SK-N-SH (cell line): ENCODE data around the gene ELOA. TPM values are rescaled to one million over a fixed set of nuclear protein-coding genes. Genes with fewer than 3 reads are reported as not detected.

ENCODE experiments used
- CTCF ChIA-PET: fragments of 300-600, 350-600 bp; formaldehyde crosslinking; extraction: SDS; loops from one replicate; lab custom pipeline; 2021; lab: Yijun Ruan, JAX
- POLR2A ChIA-PET: fragments of 350-600 bp; sonication (Branson Sonifier 250); formaldehyde crosslinking; extraction: SDS; loops from one replicate; lab custom pipeline; 2020; ENCODE audit warnings: antibody characterized with exemption, inconsistent platforms; lab: Yijun Ruan, JAX
- DNase-seq: peaks from one replicate; pipeline ENCODE4 v3.0.0; 2012
- H2AFZ ChIP-seq: fragments of 200-600 bp; sonication (generic); 2 replicates; pipeline ENCODE4 v1.8.1; 2016; ENCODE audit warnings: antibody characterized with exemption, mild to moderate bottlenecking, low read depth
- H3F3A ChIP-seq: fragments of 200-600 bp; sonication (generic); replicated peaks from 2 replicates; pipeline ENCODE3; 2016; ENCODE audit warnings: antibody characterized with exemption, mild to moderate bottlenecking; ENCODE audit not compliant: insufficient read depth
- H3K27ac ChIP-seq, 2 experiments: fragments of 200-500 bp in 1 of 2; fragments of 200-600 bp in 1 of 2; sonication (Bioruptor generic) in 1 of 2; sonication (generic), shearing (Covaris generic) in 1 of 2; 2 replicates each; pipeline versions ENCODE4 v1.5.1 to v1.6.1; 2014 to 2016; ENCODE audit warnings: low read depth in 2 of 2, inconsistent platforms in 1 of 2, low read length in 1 of 2, mild to moderate bottlenecking in 1 of 2, mixed read lengths in 1 of 2
- H3K27me3 ChIP-seq: fragments of 200-600 bp; sonication (generic), shearing (Covaris generic); 2 replicates; pipeline ENCODE4 v1.6.1; 2016; ENCODE audit warnings: mixed run types; ENCODE audit not compliant: insufficient read depth
- H3K36me3 ChIP-seq, 2 experiments: fragments of 200-500 bp in 1 of 2; fragments of 200-600 bp in 1 of 2; sonication (Bioruptor generic) in 1 of 2; sonication (generic) in 1 of 2; replicated peaks in 1 of 2; 2 replicates each; pipeline versions ENCODE3 to v1.5.1; 2014 to 2016; ENCODE audit warnings: low read length in 1 of 2, mild to moderate bottlenecking in 1 of 2; ENCODE audit not compliant: insufficient read depth in 2 of 2, control insufficient read depth in 1 of 2
- H3K4me1 ChIP-seq, 2 experiments: fragments of 200-500 bp in 1 of 2; fragments of 200-600 bp in 1 of 2; sonication (Bioruptor generic) in 1 of 2; sonication (generic), shearing (Covaris generic) in 1 of 2; 2 replicates each; pipeline versions ENCODE4 v1.5.1 to v1.6.1; 2014 to 2016; ENCODE audit warnings: low read depth in 1 of 2, low read length in 1 of 2, mixed run types in 1 of 2; ENCODE audit not compliant: insufficient read depth in 2 of 2, control insufficient read depth in 1 of 2
- H3K4me2 ChIP-seq: fragments of 200-600 bp; sonication (generic), shearing (Covaris generic); 2 replicates; pipeline ENCODE4 v1.6.1; 2017; ENCODE audit warnings: mixed run types
- H3K4me3 ChIP-seq, 2 experiments: fragments of 200-500 bp in 1 of 2; fragments of 200-600 bp in 1 of 2; sonication (Bioruptor generic) in 1 of 2; sonication (generic), shearing (Covaris generic) in 1 of 2; 2 replicates each; pipeline versions ENCODE4 v1.5.1 to v1.8.1; 2014 to 2016; ENCODE audit warnings: low read depth in 2 of 2, inconsistent platforms in 1 of 2, low read length in 1 of 2, mild to moderate bottlenecking in 1 of 2, mixed read lengths in 1 of 2, moderate library complexity in 1 of 2
- H3K79me2 ChIP-seq: fragments of 200-600 bp; sonication (generic); 2 replicates; pipeline ENCODE4 v1.8.1; 2017; ENCODE audit warnings: mild to moderate bottlenecking; ENCODE audit not compliant: insufficient read depth
- H3K9ac ChIP-seq: fragments of 200-600 bp; sonication (generic); 2 replicates; pipeline ENCODE4 v1.6.1; 2017; ENCODE audit warnings: mixed run types
- H3K9me2 ChIP-seq: fragments of 200-600 bp; sonication (generic); 2 replicates; pipeline ENCODE4 v1.6.1; 2017; ENCODE audit warnings: mixed run types
- H3K9me3 ChIP-seq: fragments of 200-600 bp; sonication (generic); 2 replicates; pipeline ENCODE4 v1.6.1; 2017; ENCODE audit warnings: mixed run types, mild to moderate bottlenecking, moderate library complexity
- H4K20me1 ChIP-seq: fragments of 200-600 bp; sonication (generic); 2 replicates; pipeline ENCODE4 v1.6.1; 2017; ENCODE audit warnings: mild to moderate bottlenecking, mixed run types; ENCODE audit not compliant: insufficient read depth
- CHD2 ChIP-seq: fragments of 150-350 bp; IDR thresholded peaks from 2 replicates; pipeline ENCODE4 v1.6.1; 2018; ENCODE audit warnings: low read length; ENCODE audit not compliant: partially characterized antibody
- FOSL2 ChIP-seq: IDR thresholded peaks from 2 replicates; pipeline ENCODE4 v1.4.0; 2012; ENCODE audit warnings: low read depth, mild to moderate bottlenecking, moderate library complexity, borderline replicate concordance
- NFIC ChIP-seq: IDR thresholded peaks from 2 replicates; pipeline ENCODE4 v1.4.0; 2012; ENCODE audit warnings: borderline replicate concordance
- POLR2AphosphoS5 ChIP-seq: IDR thresholded peaks from 2 replicates; pipeline ENCODE4 v1.6.1; 2012; ENCODE audit warnings: low read depth, low read length
- SMC3 ChIP-seq: IDR thresholded peaks from 2 replicates; pipeline ENCODE4 v1.6.1; 2012; ENCODE audit warnings: low read depth, low read length, improper control_type of control experiment
- TAF1 ChIP-seq: IDR thresholded peaks from 2 replicates; pipeline ENCODE4 v1.6.1; 2012; ENCODE audit warnings: low read depth, mild to moderate bottlenecking, low read length, moderate library complexity, borderline replicate concordance
- WGBS: methylation state at CpG from one replicate; pipeline ENCODE4 v1.1.6; 2017; ENCODE audit warnings: low lambda C conversion rate; 5-methylcytosine and 5-hydroxymethylcytosine counted together
- polyA plus RNA-seq, 3 experiments: library from polyadenylated mRNA; depleted of rRNA; stranded (reverse); fragments of >200 nt; gene quantifications; 2 replicates each; pipeline ENCODE4 v1.2.3, GENCODE V29; 2012
- TF ChIP-seq, protein P1 (sequence below): IDR thresholded peaks from 2 replicates; pipeline ENCODE4 v1.4.0; 2012; ENCODE audit warnings: low read depth, borderline replicate concordance
- TF ChIP-seq, protein P2 (sequence below): fragments of 200-600 bp; sonication (generic); IDR thresholded peaks from 2 replicates; pipeline ENCODE4 v1.6.1; 2017; ENCODE audit warnings: antibody characterized with exemption, mild to moderate bottlenecking, moderate library complexity

The ELOA gene
- polyA plus RNA-seq, 1 of the 3 experiments (the other 2 are of a cell fraction): 14.5 TPM

DNA sequence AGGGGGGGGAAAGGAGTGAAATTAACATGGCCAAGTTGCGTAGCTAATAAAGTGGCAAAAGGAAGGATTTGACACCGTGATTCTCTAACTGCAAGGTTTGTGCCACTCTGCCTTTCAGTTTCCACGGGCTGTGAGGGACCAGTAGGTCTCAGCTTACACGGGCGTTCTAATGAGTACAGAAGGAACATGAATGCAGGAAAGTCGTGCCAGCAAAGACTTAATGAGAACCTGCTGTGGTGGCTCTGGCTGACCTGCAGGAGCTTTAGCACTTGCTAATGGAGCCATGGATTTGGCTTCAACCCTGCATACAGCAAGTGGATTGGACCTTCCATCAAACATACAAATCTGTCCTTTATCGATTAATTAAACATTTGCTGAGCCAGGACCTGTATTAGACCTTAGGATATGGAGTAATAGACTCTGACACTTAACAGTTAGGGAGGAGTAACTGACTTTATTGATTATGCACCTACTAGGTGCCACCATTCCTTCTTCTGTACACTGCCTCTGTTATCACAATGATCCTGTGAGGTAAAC, 19.8 kb downstream of the ELOA start:
- H3K4me3 ChIP-seq: no peak overlapping the region
- peaks cover 0 to 17% of the 10 kb centered on the region in 2 experiments; a peak in 2 of 4 replicates for H3K4me1 ChIP-seq
- CTCF ChIA-PET: interaction anchor here (1.4 to 1.9 kb wide), 2 partner anchors 9 to 20 kb away, joined by 5 to 15 read pairs; partner anchors contain the start of gene ELOA
- TF ChIP-seq FOSL2 (no peak), CHD2 (peak; percentile 36), POLR2AphosphoS5 (peak; percentile 24; the same call in 1 of the 2 replicates), TAF1 (no peak)
- TF ChIP-seq, protein P1, sequence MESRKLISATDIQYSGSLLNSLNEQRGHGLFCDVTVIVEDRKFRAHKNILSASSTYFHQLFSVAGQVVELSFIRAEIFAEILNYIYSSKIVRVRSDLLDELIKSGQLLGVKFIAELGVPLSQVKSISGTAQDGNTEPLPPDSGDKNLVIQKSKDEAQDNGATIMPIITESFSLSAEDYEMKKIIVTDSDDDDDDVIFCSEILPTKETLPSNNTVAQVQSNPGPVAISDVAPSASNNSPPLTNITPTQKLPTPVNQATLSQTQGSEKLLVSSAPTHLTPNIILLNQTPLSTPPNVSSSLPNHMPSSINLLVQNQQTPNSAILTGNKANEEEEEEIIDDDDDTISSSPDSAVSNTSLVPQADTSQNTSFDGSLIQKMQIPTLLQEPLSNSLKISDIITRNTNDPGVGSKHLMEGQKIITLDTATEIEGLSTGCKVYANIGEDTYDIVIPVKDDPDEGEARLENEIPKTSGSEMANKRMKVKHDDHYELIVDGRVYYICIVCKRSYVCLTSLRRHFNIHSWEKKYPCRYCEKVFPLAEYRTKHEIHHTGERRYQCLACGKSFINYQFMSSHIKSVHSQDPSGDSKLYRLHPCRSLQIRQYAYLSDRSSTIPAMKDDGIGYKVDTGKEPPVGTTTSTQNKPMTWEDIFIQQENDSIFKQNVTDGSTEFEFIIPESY: no peak
- 57% methylated on average over 7 of the region's 7 CpGs for WGBS
- H3K4me2 ChIP-seq: no peak overlapping the region
- DNase-seq: peak; percentile 49
- H3K9ac ChIP-seq: no peak overlapping the region
- H3K9me3 ChIP-seq: no peaks in the 10 kb centered on the region
- no peak overlapping the region for H2AFZ ChIP-seq
- POLR2A ChIA-PET: interaction anchor here (1.1 to 1.2 kb wide), 3 partner anchors 9 to 29 kb away, joined by 4 to 7 read pairs (median 6); partner anchors contain the start of gene ELOA
- H3K27ac ChIP-seq: peak overlapping the region in 1 of 2 experiments; percentile 47; a peak in 2 of 4 replicates
- H4K20me1 ChIP-seq: peaks cover 14% of the 10 kb centered on the region; the same call in 1 of the 2 replicates
- peaks cover 22% of the 10 kb centered on the region for H3F3A ChIP-seq
- H3K9me2 ChIP-seq: no peaks in the 10 kb centered on the region
- no peaks in the 10 kb centered on the region for H3K27me3 ChIP-seq
- peaks cover 42 to 44% of the 10 kb centered on the region in 2 experiments for H3K36me3 ChIP-seq
- H3K79me2 ChIP-seq: peaks cover 8% of the 10 kb centered on the region; the same call in 1 of the 2 replicates

DNA sequence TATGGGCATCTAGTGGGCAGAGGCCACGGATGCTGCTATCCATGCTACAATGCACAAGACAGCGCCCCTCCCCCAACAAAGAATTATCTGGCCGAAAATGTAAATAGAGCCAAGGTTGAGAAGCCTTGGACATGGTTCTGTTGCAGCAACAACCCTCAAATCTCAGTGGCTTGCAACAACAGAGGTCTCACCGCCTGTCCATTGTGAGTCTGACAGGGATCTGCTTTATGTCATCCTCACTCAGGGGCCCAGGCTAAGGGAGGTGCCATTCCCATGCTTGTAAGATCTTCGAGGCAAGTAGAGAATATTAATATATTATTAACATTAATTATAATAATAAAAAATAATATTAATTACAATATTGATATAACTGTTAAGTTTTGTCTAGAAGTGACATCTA, 25.5 kb downstream of the ELOA start:
- no peaks in the 10 kb centered on the region for H3K9me2 ChIP-seq
- H3K36me3 ChIP-seq: peaks cover 8 to 11% of the 10 kb centered on the region in 2 experiments
- no peaks in the 10 kb centered on the region for H4K20me1 ChIP-seq
- peaks cover 12% of the 10 kb centered on the region; the same call in 1 of the 2 replicates for H3K79me2 ChIP-seq
- H2AFZ ChIP-seq: no peak overlapping the region
- TF ChIP-seq NFIC (no peak), SMC3 (no peak)
- TF ChIP-seq, protein P2, sequence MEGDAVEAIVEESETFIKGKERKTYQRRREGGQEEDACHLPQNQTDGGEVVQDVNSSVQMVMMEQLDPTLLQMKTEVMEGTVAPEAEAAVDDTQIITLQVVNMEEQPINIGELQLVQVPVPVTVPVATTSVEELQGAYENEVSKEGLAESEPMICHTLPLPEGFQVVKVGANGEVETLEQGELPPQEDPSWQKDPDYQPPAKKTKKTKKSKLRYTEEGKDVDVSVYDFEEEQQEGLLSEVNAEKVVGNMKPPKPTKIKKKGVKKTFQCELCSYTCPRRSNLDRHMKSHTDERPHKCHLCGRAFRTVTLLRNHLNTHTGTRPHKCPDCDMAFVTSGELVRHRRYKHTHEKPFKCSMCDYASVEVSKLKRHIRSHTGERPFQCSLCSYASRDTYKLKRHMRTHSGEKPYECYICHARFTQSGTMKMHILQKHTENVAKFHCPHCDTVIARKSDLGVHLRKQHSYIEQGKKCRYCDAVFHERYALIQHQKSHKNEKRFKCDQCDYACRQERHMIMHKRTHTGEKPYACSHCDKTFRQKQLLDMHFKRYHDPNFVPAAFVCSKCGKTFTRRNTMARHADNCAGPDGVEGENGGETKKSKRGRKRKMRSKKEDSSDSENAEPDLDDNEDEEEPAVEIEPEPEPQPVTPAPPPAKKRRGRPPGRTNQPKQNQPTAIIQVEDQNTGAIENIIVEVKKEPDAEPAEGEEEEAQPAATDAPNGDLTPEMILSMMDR: no peak
- TF ChIP-seq, all 33 proteins: peak for 0
- Histone ChIP-seq H3F3A (peaks cover 12% of the 10 kb centered on the region), H3K4me1 (peaks cover 0 to 8% of the 10 kb centered on the region in 2 experiments; a peak in 1 of 4 replicates), H3K27ac (no peak overlapping the region), H3K27me3 (no peaks in the 10 kb centered on the region), H3K4me3 (no peak overlapping the region), H3K9me3 (no peaks in the 10 kb centered on the region), H3K9ac (no peak overlapping the region), H3K4me2 (no peak overlapping the region)
- DNase-seq: no peak
- ChIA-PET CTCF (interaction anchor here (1.0 to 2.6 kb wide), 3 partner anchors 33 to 148 kb away, joined by 3 to 13 read pairs (median 3); no protein-coding TSS in a partner anchor), POLR2A (no interaction called here)
- WGBS: 85% methylated on average over 5 of the region's 5 CpGs
